Keratinocyte (primary cell): ENCODE data around the gene CGB2. TPM values are rescaled to one million over a fixed set of nuclear protein-coding genes. Genes with fewer than 3 reads are reported as not detected.
"Not testable (repeated sequence)": the region's sequence is repeated elsewhere in the genome, so short reads cannot be mapped to it uniquely, and the experiment has no call there.

Experiments used
- DNase-seq: peaks from one replicate; pipeline ENCODE4 v3.0.0-alpha.2; 2011; ENCODE audit warnings: low read depth, missing footprints, low spot score
- FAIRE-seq: peaks from 2 replicates; lab custom pipeline; 2011; peaks lifted over from hg19 to GRCh38; lab: Jason Lieb, UNC
- H2AFZ ChIP-seq: 2 replicates; pipeline ENCODE4 v1.6.0; 2012; ENCODE audit warnings: low read length, control low read depth, inconsistent platforms; ENCODE audit not compliant: control insufficient read depth
- H3K27ac ChIP-seq: 2 replicates; pipeline ENCODE4 v1.5.1; 2011; ENCODE audit warnings: low read length; ENCODE audit not compliant: control insufficient read depth, insufficient read depth
- H3K27me3 ChIP-seq: 3 replicates; pipeline ENCODE4 v1.6.0; 2011; ENCODE audit warnings: low read length; ENCODE audit not compliant: control insufficient read depth, insufficient read depth; ENCODE audit errors: extremely low read depth
- H3K36me3 ChIP-seq, 2 experiments: 2 replicates in 1 of 2; 3 replicates in 1 of 2; pipeline ENCODE4 v1.5.1; 2011; ENCODE audit warnings: low read length in 2 of 2, mild to moderate bottlenecking in 1 of 2; ENCODE audit not compliant: control insufficient read depth in 2 of 2, insufficient read depth in 2 of 2; ENCODE audit errors: extremely low read depth in 1 of 2
- H3K4me1 ChIP-seq: 3 replicates; pipeline ENCODE4 v1.5.1; 2011; ENCODE audit warnings: low read length; ENCODE audit not compliant: control insufficient read depth, insufficient read depth; ENCODE audit errors: extremely low read depth
- H3K4me2 ChIP-seq: 3 replicates; pipeline ENCODE4 v1.6.0; 2011; ENCODE audit warnings: low read depth, low read length; ENCODE audit not compliant: control insufficient read depth, insufficient read depth; ENCODE audit errors: extremely low read depth
- H3K4me3 ChIP-seq, 3 experiments: fragments of 200-600 bp in 1 of 3; sonication (generic) in 1 of 3; 2 replicates in 2 of 3; 3 replicates in 1 of 3; pipeline ENCODE4 v1.5.1; 2011 to 2016; ENCODE audit warnings: low read length in 3 of 3, mild to moderate bottlenecking in 3 of 3, control low read depth in 2 of 3, inconsistent platforms in 1 of 3, low read depth in 1 of 3, mixed read lengths in 1 of 3, mixed run types in 1 of 3, moderate library complexity in 1 of 3; ENCODE audit not compliant: control insufficient read depth in 2 of 3, insufficient read depth in 2 of 3; ENCODE audit errors: extremely low read depth in 1 of 3
- H3K79me2 ChIP-seq: 2 replicates; pipeline ENCODE4 v1.6.0; 2012; ENCODE audit warnings: low read length; ENCODE audit not compliant: control insufficient read depth, insufficient read depth
- H3K9ac ChIP-seq: 3 replicates; pipeline ENCODE4 v1.6.0; 2011; ENCODE audit warnings: low read length; ENCODE audit not compliant: control insufficient read depth, insufficient read depth; ENCODE audit errors: extremely low read depth
- H3K9me1 ChIP-seq: 3 replicates; pipeline ENCODE4 v1.6.0; 2011; ENCODE audit warnings: low read length; ENCODE audit not compliant: control insufficient read depth, insufficient read depth; ENCODE audit errors: extremely low read depth
- H3K9me3 ChIP-seq: 2 replicates; pipeline ENCODE4 v1.5.1; 2012; ENCODE audit warnings: low read depth, low read length; ENCODE audit not compliant: control insufficient read depth
- H4K20me1 ChIP-seq: 3 replicates; pipeline ENCODE4 v1.6.0; 2011; ENCODE audit warnings: low read length; ENCODE audit not compliant: control insufficient read depth, insufficient read depth; ENCODE audit errors: extremely low read depth
- CTCF ChIP-seq, 3 experiments: IDR thresholded peaks in 1 of 3; conservative IDR thresholded peaks in 1 of 3; optimal IDR thresholded peaks in 1 of 3; 2 replicates in 2 of 3; 3 replicates in 1 of 3; pipeline versions ENCODE3 to v1.5.1; 2011; ENCODE audit warnings: low read length in 3 of 3, mild to moderate bottlenecking in 3 of 3, moderate library complexity in 2 of 3, control low read depth in 1 of 3, inconsistent platforms in 1 of 3; ENCODE audit not compliant: insufficient read depth in 2 of 3; ENCODE audit errors: extremely low read depth in 1 of 3
- EZH2 ChIP-seq: IDR thresholded peaks from one replicate; pipeline ENCODE4 v1.6.1; 2012; ENCODE audit warnings: inconsistent platforms, mild to moderate bottlenecking, low read length, moderate library complexity
- dilution Hi-C: fragments of 300-500 bp; cut with MboI; formaldehyde crosslinking; loops from one replicate; pipeline ENCODE4 v1.7.0; 2020; ENCODE audit warnings: low sequenced_read_pairs; ENCODE audit not compliant: extremely low pct_ligation_motif_present
- polyA plus RNA-seq, 5 experiments: library from polyadenylated mRNA; depleted of rRNA in 3 of 5; stranded (reverse) in 3 of 5; stranded (forward) in 1 of 5; unstranded in 1 of 5; fragments of >200 nt; gene quantifications; 1 replicate in 1 of 5; 2 replicates in 3 of 5; 3 replicates in 1 of 5; pipeline versions ENCODE4 v1.2.1 to v1.2.3, GENCODE V29; 2011 to 2012; ENCODE audit warnings: missing spikeins in 2 of 5, low read depth in 1 of 5, low replicate concordance in 1 of 5

Gene CGB2
- polyA plus RNA-seq, 1 donor (not counting 4 experiments of a cell fraction or from before 2014, with no cell fraction given): not detected

GRCh38 chr19:49042177-49042576 lies 10.5 kb downstream of the CGB2 start:
- no peaks in the 10 kb centered on the region for H4K20me1 ChIP-seq
- H3K9ac ChIP-seq: no peak overlapping the region
- no peak overlapping the region for H3K27ac ChIP-seq
- H3K4me1 ChIP-seq: peaks cover 5% of the 10 kb centered on the region
- no peaks in the 10 kb centered on the region for H3K36me3 ChIP-seq
- no peak overlapping the region for H3K4me2 ChIP-seq
- TF ChIP-seq CTCF (optimal IDR thresholded peaks at IDR 0.05 in 1 of 3, IDR thresholded peaks at IDR 0.05 in 1 of 3, conservative IDR thresholded peaks at IDR 0.05 in 1 of 3; ENCODE audit: extremely low read depth in 1 of 3, insufficient read depth in 2 of 3, low read length in 3 of 3): no peak
- no peak for TF ChIP-seq EZH2
- no peaks in the 10 kb centered on the region for H3K27me3 ChIP-seq
- H3K9me3 ChIP-seq: no peaks in the 10 kb centered on the region
- DNase-seq (no peak), FAIRE-seq (no peak)
- H3K9me1 ChIP-seq: no peaks in the 10 kb centered on the region
- dilution Hi-C loops: no loop called here
- no peaks in the 10 kb centered on the region for H3K79me2 ChIP-seq
- H3K4me3 ChIP-seq: no peak overlapping the region
- no peak overlapping the region for H2AFZ ChIP-seq

GRCh38 chr19:49042666-49043065 lies 11.0 kb downstream of the CGB2 start:
- H3K4me1 ChIP-seq, H3K4me3 ChIP-seq, dilution Hi-C loops, H4K20me1 ChIP-seq, H3K9me1 ChIP-seq, H3K79me2 ChIP-seq, H3K4me2 ChIP-seq, H3K36me3 ChIP-seq, H3K9me3 ChIP-seq, H3K27ac ChIP-seq, FAIRE-seq, DNase-seq, H3K9ac ChIP-seq, H2AFZ ChIP-seq, H3K27me3 ChIP-seq: not testable (repeated sequence)

GRCh38 chr19:49043548-49043947 lies 11.9 kb downstream of the CGB2 start, which contains the start of gene CGB5:
Gene CGB5 (plus strand): TSS chr19:49043848. CDS start chr19:49044210, 362 bp downstream.
- H2AFZ ChIP-seq, H3K79me2 ChIP-seq, H3K27ac ChIP-seq, H4K20me1 ChIP-seq, FAIRE-seq, H3K4me2 ChIP-seq, H3K9me3 ChIP-seq, dilution Hi-C loops, H3K4me3 ChIP-seq, H3K27me3 ChIP-seq, H3K9me1 ChIP-seq, H3K4me1 ChIP-seq, DNase-seq, H3K36me3 ChIP-seq, H3K9ac ChIP-seq: not testable (repeated sequence)

GRCh38 chr19:49049011-49049410 lies 17.3 kb downstream of the CGB2 start, which contains the start of gene CGB8:
Gene CGB8 (minus strand): TSS chr19:49049111. CDS start chr19:49048739, 372 bp downstream.
- not testable (repeated sequence) for H3K27ac ChIP-seq

More at GRCh38 chr19:49049011-49049410, 17.3 kb downstream of the CGB2 start, which contains the start of gene CGB8:
- H3K36me3 ChIP-seq, FAIRE-seq, DNase-seq, H3K27me3 ChIP-seq, H3K9me1 ChIP-seq, H4K20me1 ChIP-seq, dilution Hi-C loops, H3K4me1 ChIP-seq, H2AFZ ChIP-seq, H3K4me3 ChIP-seq, H3K4me2 ChIP-seq, H3K9me3 ChIP-seq, H3K79me2 ChIP-seq, H3K9ac ChIP-seq: not testable (repeated sequence)
